HG03342 (cell line): ENCODE data around the gene RNF34.

Source experiments
- ATAC-seq: cut with Tn5 transposase; IDR thresholded peaks from one replicate; pipeline ENCODE4 v1.9.1; 2021; ENCODE audit warnings: mild to moderate bottlenecking, moderate library complexity; ENCODE audit not compliant: unreplicated experiment

RNF34 gene

DNA sequence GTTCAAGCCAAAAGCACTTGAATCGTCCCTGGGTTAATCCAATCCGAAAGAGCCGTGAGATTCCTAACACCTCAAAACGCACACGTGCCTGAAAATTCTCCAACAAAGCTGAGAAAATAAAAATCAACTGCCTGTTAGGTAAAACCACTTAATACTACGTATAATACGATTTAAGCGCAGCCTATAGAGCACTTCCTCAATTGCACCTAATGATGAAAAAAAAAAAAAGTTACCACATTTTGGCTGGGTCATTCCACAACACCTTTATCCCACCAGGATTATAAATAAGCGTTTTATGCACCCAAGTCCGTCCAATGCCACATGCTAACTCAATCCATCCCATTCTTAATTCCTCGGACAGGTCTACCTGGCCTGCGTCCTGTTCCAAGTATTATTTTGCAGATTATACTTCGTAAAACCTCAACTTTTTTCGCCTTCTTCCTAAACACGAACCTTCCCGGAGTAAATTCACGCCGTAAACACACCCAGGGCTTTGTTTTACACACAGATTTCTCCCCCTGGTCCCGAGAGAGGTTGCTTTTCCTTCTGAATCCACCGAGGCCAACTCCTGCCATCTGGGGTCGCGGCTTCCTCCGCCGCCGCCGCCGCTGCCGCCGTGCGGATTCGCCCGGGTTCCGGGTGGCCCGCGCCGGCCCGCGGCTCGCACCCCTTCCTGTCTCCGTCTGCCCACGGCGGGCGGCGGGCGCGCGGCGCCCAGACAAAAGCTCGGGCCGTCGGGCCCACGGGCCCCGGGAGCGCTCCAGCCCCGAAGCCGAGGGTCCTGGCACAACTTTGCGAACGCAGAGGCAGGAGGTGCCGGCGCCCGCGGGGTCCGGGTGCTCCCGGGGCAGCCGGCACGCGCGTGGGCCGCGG is 66.2 kb downstream of the RNF34 start:
- peak; percentile 7 for ATAC-seq

DNA sequence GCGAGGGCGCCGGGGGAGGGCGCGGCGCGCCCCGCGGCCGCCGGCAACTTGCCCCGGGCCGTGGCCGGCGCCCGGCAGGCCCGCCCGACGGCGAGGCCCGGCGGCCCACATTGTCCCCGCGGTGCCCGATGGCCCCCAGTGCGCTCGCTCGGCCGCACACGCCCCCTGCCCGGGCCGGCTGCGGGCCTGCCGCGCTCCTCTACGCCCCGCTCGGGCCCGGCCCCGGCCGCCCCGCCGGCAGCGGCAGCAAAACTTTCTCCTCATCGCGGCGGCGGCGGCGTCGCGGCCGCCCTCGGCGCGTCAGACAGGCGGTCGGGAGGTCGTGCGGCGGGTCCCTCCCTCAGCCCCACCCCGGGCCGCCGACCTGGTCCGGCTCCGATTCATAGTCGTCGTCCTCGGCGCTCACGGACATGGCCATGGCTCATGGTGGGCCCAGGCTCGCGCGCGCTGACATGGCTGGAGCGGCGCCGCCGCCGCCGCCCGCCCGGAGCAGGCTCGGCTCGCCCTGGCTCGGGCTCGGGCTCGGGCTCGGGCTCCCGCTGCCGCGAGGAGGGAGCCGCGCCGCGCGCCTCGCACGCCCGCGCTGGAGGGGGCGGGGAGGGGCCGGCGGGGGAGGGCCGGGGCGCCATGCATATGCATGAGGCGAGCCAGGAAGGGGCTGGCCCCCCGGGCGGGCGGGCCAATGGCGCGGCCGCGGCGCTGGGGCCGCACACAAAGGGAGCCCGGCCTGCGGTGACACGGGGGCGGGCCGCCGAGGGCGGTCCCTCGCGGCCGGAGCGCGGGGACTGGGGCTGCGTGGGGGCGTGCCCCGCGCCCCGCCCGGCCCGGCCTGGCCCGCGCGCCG is 67.1 kb downstream of the RNF34 start:
- ATAC-seq = peak; percentile 90

DNA sequence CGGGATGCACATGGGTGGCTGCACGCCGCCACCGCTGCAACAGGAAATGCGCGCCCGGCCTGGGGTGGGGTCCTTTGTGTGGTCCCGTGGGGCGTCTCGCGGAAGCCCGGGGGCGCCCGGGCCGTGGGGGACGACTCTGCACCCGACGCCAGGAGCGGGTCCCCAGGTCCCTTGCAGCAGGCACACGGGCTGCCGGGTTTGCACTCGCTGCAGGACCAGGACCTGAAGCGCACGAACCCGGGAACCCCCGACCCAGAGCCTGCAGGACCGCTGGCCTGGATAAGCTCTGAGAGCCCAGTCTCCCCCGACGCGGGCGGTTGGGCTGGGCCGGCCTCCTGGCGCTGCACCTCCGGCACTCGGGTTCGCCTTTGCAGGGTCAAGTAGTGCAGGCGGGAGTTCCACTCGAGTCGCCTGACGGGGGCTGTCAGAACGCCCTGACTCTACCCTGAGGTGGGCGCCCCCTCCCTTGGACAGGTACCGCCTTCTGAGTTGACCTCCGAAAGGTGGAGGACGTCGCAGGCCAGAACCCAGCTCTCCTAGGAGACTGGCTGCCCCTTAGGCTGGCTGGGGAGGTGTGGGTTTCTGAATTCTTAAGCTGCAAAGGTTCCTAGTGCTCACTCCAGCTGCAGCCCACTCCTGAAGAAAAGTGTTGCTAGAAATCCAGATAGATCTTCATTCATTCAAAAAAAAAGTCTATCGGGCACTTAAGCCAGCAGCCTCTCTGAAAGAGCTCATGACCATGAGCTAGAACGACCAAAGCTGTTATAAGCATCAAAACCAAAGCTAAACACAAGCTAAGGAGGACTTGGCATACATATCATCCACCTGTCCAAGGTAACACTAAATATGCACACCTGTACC is 68.0 kb downstream of the RNF34 start:
- ATAC-seq = no peak

DNA sequence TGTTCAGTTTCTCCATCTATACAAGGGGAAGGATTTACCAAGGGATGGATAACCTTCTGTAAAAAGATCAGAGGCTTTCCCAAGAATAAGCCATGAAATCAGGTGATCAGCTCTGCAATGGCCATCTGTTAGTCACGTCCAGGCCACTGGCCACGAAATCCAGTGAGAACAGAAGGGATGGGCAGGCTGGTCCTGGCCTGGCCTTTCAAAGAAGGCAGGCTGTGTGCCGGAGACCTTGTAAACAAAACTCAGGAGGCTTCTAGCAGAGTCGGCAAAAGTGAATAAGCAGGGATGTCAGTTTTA is 68.5 kb downstream of the RNF34 start:
- no peak for ATAC-seq

DNA sequence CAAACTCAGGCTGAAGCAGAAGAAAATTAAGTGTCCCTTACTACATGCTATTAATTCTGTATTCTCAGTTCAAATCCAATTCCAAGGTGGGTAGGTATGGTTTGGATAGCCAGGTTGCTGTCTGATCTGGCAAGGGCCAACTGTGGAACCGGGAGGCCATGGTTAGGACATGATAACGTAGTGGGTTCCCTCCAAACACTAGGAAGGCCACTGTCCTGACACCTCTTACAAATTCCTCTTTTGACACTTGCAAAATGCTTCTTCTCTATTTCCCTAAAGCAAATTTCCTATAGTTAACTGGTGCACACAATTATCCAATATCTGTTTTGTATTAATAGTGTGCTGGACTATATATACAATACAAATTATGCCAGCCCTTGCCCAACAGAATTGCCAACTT is 70.8 kb downstream of the RNF34 start:
- ATAC-seq = no peak

DNA sequence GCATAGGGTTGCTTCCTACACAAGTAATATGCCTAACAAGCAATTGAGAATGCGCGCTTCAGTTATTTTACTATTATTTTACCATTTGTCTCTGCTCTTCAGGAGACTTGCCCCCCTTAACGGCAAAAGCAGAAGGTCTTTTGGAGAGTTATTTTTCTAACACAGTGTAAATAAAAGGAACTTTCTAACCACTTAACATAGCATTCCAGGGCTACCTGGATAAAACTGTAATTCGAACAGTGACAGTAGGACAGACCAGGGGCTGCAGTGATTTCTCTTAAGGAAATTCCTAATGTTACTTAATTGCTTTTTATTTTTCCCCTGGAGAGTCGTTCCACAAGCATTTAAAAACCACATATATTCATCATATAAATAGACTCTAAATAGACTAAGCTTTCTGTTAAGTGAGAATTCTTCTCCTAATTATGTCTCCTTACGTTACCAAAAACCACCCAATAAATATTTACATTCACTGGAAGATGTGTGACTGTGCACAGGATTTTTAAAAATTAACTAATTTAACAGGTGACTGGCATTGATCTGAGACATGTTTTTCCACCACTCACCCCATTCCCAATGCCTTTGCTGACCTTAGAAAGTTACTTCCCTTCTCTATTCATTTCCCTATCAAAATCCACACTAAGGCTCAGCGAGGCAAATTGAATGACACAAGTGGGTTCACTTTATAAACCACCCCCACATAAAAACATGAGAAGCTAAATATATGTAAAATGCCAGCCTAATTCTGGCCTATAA is 72.4 kb downstream of the RNF34 start:
- ATAC-seq = no peak
